GM21529 (cell line): Measurements from ENCODE around the gene FFAR1.
"Not testable (repeated sequence)": the region's sequence is repeated elsewhere in the genome, so short reads cannot be mapped to it uniquely, and the experiment has no call there.

Experiments
- ATAC-seq: cut with Tn5 transposase; IDR thresholded peaks from one replicate; pipeline ENCODE4 v1.9.1; 2021; ENCODE audit not compliant: unreplicated experiment

The FFAR1 gene

DNA sequence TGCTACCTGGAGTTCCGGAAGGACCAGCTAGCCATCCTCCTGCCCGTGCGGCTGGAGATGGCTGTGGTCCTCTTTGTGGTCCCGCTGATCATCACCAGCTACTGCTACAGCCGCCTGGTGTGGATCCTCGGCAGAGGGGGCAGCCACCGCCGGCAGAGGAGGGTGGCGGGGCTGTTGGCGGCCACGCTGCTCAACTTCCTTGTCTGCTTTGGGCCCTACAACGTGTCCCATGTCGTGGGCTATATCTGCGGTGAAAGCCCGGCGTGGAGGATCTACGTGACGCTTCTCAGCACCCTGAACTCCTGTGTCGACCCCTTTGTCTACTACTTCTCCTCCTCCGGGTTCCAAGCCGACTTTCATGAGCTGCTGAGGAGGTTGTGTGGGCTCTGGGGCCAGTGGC is 11.7 kb downstream of the FFAR1 start:
- not testable (repeated sequence) for ATAC-seq

- not testable (repeated sequence) for ATAC-seq
These were observed 12.4 kb downstream of the FFAR1 start for GRCh38 chr19:35360081-35360480.

- no peak for ATAC-seq
These were observed 13.2 kb downstream of the FFAR1 start for GRCh38 chr19:35360880-35361420.

GRCh38 chr19:35362261-35363000 is 14.7 kb downstream of the FFAR1 start:
- no peak for ATAC-seq

GRCh38 chr19:35363001-35363590 is 15.4 kb downstream of the FFAR1 start:
- no peak for ATAC-seq

DNA sequence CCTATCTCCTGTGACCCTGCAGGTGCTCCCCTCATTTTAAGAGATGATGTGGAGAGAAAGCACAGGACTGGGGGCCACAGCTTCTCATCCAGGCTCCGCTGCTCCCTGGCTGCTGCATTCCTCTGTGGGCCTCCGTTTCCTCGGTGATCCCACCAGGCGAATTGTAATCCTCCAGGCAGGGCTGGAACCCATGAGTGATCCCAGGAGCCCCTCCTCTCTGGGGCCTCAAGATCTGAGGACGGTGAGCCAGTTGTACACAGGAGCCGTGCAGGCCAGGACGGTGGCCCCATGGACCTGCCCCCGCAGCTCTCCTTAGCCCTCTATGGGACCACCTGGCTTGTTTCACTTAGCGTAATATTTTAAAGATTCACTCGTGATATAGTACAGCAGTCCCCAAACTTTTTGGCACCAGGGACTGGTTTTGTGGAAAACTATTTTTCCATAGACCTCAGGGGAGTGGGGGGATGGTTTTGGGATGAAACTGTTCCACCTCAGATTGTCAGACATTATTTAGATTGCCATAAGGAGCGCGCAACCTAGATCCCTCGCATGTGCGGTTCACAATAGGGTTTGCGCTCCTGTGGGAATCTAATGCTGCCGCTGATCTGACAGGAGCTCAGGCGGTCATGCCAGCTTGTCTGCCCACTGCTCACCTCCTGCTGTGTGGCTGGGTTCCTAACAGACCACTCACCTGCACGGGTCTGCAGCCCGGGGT is 16.2 kb downstream of the FFAR1 start:
- no peak for ATAC-seq

- ATAC-seq: no peak
These were observed 17.6 kb downstream of the FFAR1 start for GRCh38 chr19:35365303-35365702.

DNA sequence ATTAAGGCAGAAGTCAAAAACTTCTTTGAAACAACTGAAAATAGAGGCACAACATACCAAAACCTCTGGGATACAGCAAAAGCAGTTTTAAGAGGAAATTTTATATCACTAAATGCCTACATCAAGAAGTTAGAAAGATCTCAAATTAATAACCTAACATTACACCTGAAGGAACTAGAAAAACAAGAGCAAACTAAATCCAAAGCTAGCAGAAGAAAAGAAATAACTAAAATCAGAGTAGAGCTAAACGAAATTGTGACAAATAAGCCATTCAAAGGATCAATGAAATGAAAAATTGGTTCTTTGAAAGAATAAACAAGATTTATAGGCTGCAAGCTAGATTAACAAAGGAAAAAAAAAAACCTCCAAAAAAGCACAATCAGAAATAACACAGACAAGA is 20.7 kb downstream of the FFAR1 start:
- no peak for ATAC-seq

- ATAC-seq: no peak
These were observed 21.8 kb downstream of the FFAR1 start for GRCh38 chr19:35369522-35369921.

DNA sequence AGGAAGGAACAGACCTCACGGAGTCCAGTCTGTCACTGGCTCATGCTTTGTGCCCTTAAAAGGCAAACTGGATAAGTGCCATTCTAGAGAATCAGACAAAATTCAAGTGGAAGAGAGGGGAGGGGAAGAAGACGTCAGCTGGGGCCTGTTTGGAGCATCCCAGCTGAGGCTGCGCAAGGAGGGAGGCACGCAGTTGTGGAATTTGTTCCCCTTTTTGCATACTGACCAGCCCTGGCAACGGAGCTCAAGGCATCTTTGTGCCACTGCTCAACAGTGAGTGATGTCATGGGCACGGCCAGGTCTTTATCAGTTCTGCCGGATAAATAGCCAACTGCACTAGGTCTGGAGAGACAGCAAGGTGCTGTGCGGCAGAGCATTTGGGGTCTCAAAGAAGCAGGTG is 23.0 kb downstream of the FFAR1 start, which contains the start of gene GPR42:
Gene GPR42, plus strand, starts transcription at position 347 of the 400 bp plus-strand sequence. CDS start 292 bp downstream, outside the sequence.
- ATAC-seq: no peak

DNA sequence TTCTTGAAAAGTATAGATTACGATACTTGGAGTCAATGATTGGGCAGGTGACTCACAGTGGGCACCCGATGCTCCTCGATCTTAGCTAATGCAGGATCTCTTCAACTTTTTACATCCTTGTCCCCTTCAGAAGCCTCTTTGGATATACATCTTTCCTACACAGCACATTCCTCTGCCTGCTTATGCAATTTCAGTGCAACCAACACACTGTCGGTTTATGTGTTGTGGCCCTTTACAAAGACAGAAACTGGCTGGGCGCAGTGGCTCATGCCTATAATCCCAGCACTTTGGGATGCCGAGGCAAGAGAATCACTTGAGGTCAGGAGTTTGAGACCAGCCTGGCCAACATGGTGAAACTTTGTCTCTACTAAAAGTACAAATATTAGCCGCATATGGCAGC is 25.8 kb downstream of the FFAR1 start:
- no peak for ATAC-seq

DNA sequence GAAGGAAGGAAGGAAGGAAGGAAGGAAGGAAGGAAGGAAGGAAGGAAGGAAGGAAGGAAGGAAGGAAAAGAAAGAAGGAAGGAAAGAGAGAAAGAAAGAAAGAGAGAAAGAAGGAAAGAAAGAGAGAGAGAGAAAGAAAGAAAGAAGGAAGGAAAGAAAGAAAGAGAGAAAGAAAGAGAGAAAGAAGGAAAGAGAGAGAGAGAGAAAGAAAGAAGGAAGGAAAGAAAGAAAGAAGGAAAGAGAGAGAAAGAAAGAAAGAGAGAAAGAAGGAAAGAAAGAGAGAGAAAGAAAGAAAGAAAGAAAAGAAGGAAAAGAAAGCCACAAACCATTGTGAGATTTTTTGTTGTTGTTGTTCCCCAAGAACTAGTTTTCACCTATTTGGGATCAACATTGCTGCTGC is 26.3 kb downstream of the FFAR1 start:
- ATAC-seq: not testable (repeated sequence)

- no peak for ATAC-seq
These were observed 28.0 kb downstream of the FFAR1 start for GRCh38 chr19:35375505-35376307.

DNA sequence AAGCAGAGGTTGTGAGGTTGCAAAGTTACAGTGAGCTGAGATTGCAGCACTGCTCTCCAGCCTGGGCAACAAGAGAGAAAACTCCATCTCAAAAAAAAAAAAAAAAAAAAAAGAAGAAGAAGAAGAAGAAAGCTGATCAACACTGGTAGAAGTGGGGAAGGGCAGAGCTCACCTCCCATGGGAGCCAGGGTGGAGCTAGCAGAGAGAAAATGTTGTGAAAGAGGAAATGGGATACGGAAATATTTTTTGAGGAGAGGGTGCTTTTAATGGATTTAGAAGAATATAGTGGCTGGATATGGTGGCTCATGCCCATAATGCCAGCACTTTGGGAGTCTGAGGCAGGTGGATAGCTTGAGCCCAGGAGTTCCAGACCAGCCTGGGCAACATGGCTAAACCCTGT is 30.0 kb downstream of the FFAR1 start:
- no peak for ATAC-seq

GRCh38 chr19:35378356-35378755 is 30.7 kb downstream of the FFAR1 start:
- no peak for ATAC-seq

- ATAC-seq: not testable (repeated sequence)
These were observed 31.8 kb downstream of the FFAR1 start for GRCh38 chr19:35379545-35379944.

- no peak for ATAC-seq
These were observed 32.3 kb downstream of the FFAR1 start for GRCh38 chr19:35379992-35380391.

DNA sequence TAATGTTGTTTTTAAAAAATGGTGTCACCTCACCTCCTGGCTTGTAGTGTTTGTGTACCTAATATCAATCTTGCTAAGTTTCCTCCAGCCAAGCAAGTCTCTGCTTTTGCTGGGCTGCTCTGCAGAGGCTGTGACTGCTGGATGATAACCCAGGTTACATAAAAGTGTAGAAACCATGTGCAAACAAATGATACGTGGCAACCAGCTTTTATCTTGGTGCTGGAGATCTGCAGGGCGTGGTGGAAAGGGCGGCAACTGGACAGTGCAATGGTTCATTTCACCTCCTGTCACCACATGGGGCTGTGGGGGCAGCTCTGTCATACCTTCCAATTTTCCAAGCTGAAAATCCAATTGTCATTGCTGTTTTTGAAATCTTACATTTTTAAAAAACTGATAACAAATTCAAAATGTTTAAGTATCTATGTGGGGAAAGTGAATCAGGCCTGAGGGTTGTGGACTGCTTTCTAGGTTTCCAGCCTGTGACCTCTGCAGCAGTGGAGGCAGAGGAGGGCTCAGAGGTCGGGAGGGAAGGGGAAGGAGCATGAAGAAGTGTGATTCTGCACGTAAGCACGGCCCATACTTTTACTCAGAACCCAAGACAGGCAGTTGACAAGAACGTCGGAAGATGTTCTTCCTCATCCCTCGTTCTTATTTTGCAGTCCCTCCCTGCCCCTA is 32.9 kb downstream of the FFAR1 start:
- no peak for ATAC-seq

DNA sequence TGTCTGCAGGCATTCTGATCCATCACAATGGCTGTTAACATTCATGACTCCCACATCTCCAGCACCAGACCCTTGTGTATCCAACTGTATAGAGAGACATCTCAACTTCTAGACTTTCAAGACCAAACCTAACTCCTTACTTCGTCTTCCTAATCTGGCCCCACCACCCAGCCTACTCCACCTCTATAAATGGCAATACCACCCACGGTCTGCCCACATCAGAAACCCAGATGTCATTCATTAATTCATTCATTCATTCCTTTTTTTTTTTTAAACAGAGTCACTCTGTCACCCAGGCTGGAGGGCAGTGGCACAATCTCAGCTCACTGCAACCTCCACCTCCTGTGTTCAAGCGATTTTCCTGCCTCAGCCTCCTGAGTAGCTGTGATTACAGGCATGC is 33.6 kb downstream of the FFAR1 start:
- ATAC-seq: no peak

GRCh38 chr19:35381926-35382325 is 34.2 kb downstream of the FFAR1 start:
- no peak for ATAC-seq
